HepG2 (cell line): Measurements from ENCODE around the gene CCDC197. TPM values are rescaled to one million over a fixed set of nuclear protein-coding genes. Genes with fewer than 3 reads are reported as not detected.

Source experiments
- ADNP ChIP-seq: sonication (generic); formaldehyde crosslinking; IDR thresholded peaks from 2 replicates; pipeline ENCODE4 v1.4.0; 2020; ENCODE audit warnings: missing genetic modification reagents
- ATF7 ChIP-seq, 2 experiments: fragments of 450-650 bp in 1 of 2; sonication (generic) in 1 of 2; formaldehyde crosslinking in 1 of 2; IDR thresholded peaks; 2 replicates each; pipeline versions ENCODE4 v1.4.0 to v1.6.1; 2016 to 2020; ENCODE audit warnings: antibody characterized with exemption in 1 of 2, mild to moderate bottlenecking in 1 of 2, missing genetic modification reagents in 1 of 2
- CAMTA2 ChIP-seq: sonication (generic); formaldehyde crosslinking; IDR thresholded peaks from 2 replicates; pipeline ENCODE4 v1.4.0; 2020; ENCODE audit warnings: mild to moderate bottlenecking, missing genetic modification reagents, borderline replicate concordance
- NCOA2 ChIP-seq: sonication (generic); formaldehyde crosslinking; IDR thresholded peaks from 2 replicates; pipeline ENCODE4 v1.8.0; 2022; ENCODE audit warnings: inconsistent platforms
- NR2F1 ChIP-seq, 2 experiments: fragments of 450-650 bp in 1 of 2; formaldehyde crosslinking in 1 of 2; IDR thresholded peaks; 2 replicates each; pipeline versions ENCODE4 v1.5.0 to v1.6.1; 2016 to 2020; ENCODE audit warnings: mild to moderate bottlenecking in 1 of 2, missing compliant biosample characterization in 1 of 2, missing genetic modification reagents in 1 of 2, moderate library complexity in 1 of 2
- PITX1 ChIP-seq: sonication (generic); formaldehyde crosslinking; IDR thresholded peaks from 2 replicates; pipeline ENCODE4 v1.5.1; 2020; ENCODE audit warnings: mild to moderate bottlenecking, missing genetic modification reagents
- RAD21 ChIP-seq: fragments of 450-650 bp; formaldehyde crosslinking; IDR thresholded peaks from 2 replicates; pipeline ENCODE4 v1.5.0; 2020; ENCODE audit warnings: mild to moderate bottlenecking
- SAP130 ChIP-seq: IDR thresholded peaks from 2 replicates; pipeline ENCODE4 v1.6.1; 2016; ENCODE audit warnings: low read depth
- ZEB1 ChIP-seq: IDR thresholded peaks from 2 replicates; pipeline ENCODE4 v1.6.1; 2012; ENCODE audit warnings: mild to moderate bottlenecking, low read depth, inconsistent platforms; ENCODE audit not compliant: insufficient replicate concordance
- ZNF331 ChIP-seq: sonication (generic); formaldehyde crosslinking; IDR thresholded peaks from 2 replicates; pipeline ENCODE4 v1.4.0; 2020; ENCODE audit warnings: missing genetic modification reagents
- ZNF337 ChIP-seq: sonication (generic); formaldehyde crosslinking; IDR thresholded peaks from 2 replicates; pipeline ENCODE4 v1.5.1; 2020; ENCODE audit warnings: missing genetic modification reagents, low read depth, mild to moderate bottlenecking, borderline replicate concordance
- ZNF383 ChIP-seq: sonication (generic); formaldehyde crosslinking; IDR thresholded peaks from 2 replicates; pipeline ENCODE4 v1.4.0; 2020; ENCODE audit warnings: missing genetic modification reagents, mild to moderate bottlenecking, borderline replicate concordance
- ZNF616 ChIP-seq: sonication (generic); formaldehyde crosslinking; IDR thresholded peaks from 2 replicates; pipeline ENCODE4 v1.5.0; 2020; ENCODE audit warnings: low read depth, mild to moderate bottlenecking, missing genetic modification reagents
- ZNF652 ChIP-seq: IDR thresholded peaks from 2 replicates; pipeline ENCODE4 v1.6.1; 2016; ENCODE audit warnings: low read depth, borderline replicate concordance
- ZNF724P ChIP-seq: sonication (generic); formaldehyde crosslinking; IDR thresholded peaks from 2 replicates; pipeline ENCODE4 v1.8.0; 2022; ENCODE audit warnings: missing genetic modification reagents, borderline replicate concordance
- ZSCAN25 ChIP-seq: sonication (generic); formaldehyde crosslinking; IDR thresholded peaks from 2 replicates; pipeline ENCODE4 v1.8.0; 2022; ENCODE audit warnings: mild to moderate bottlenecking, missing genetic modification reagents
- polyA plus RNA-seq, 8 experiments: library from polyadenylated mRNA; depleted of rRNA in 3 of 8; stranded (reverse) in 7 of 8; unstranded in 1 of 8; fragments of >200 nt; fragmentation: Illumina TruSeq in 4 of 8; extraction: Trizol in 4 of 8; gene quantifications; 2 replicates each; pipeline versions ENCODE4 v1.2.1 to v1.2.3, GENCODE V29; 2011 to 2016; ENCODE audit warnings: low read depth in 4 of 8, missing spikeins in 1 of 8, mixed read lengths in 1 of 8; ENCODE audit not compliant: insufficient read depth in 1 of 8
- total RNA-seq, 5 experiments: library from RNA; depleted of rRNA; stranded (reverse); fragments of >200 nt; fragmentation: Illumina TruSeq; extraction: Trizol; gene quantifications; 2 replicates each; pipeline ENCODE4 v1.2.3, GENCODE V29; 2016; ENCODE audit warnings: low read depth in 1 of 5
- TF ChIP-seq, protein P1 (sequence below), 2 experiments: sonication (generic) in 1 of 2; formaldehyde crosslinking in 1 of 2; IDR thresholded peaks; 2 replicates each; pipeline versions ENCODE4 v1.5.1 to v1.6.1; 2011 to 2020; ENCODE audit warnings: borderline replicate concordance in 1 of 2, low read depth in 1 of 2, low read length in 1 of 2, mild to moderate bottlenecking in 1 of 2, missing genetic modification reagents in 1 of 2, moderate library complexity in 1 of 2
- TF ChIP-seq, protein P2 (sequence below): sonication (generic); formaldehyde crosslinking; IDR thresholded peaks from 2 replicates; pipeline ENCODE4 v1.5.1; 2020; ENCODE audit warnings: mild to moderate bottlenecking, moderate library complexity, missing genetic modification reagents
- TF ChIP-seq, protein P3 (sequence below): sonication (generic); formaldehyde crosslinking; IDR thresholded peaks from 2 replicates; pipeline ENCODE4 v1.9.0; 2022; ENCODE audit warnings: missing genetic modification reagents, mild to moderate bottlenecking, borderline replicate concordance

The CCDC197 gene
- total and polyA plus RNA-seq, 2 of the 13 experiments (the other 11 are each of a cell fraction or from before 2014, with no cell fraction given) = 0.11 to 0.13 TPM

DNA sequence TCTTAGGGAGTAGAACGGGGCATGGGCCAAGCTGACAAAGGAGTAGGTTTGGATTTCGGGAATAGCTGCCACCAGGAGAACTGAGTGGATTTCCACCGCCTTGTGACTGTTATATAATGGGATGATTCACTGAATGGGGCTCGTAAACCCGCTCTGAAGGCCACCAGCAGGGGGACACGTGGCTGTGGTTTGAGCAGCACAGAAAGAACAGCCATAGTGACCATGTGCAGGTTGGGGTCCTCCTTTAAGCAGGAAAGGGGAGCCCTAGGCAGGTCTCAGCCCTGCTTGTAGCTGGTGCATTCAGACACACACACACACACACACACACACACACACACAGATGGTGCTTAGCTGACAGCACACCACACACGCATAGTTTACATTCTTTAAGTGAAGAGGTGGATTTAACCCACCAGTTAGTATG is 12.1 kb upstream of the CCDC197 start (continued):
- peak; percentile 58; the same call in 1 of the 2 replicates for TF ChIP-seq RAD21
- TF ChIP-seq ZNF652 (CRISPR knock-in tag) = no peak
- no peak for TF ChIP-seq ZNF724P
- TF ChIP-seq ATF7 (IDR thresholded peaks at IDR 0.05) = no peak
- no peak for TF ChIP-seq ATF7 (CRISPR knock-in tag; IDR thresholded peaks at IDR 0.05)
- TF ChIP-seq, protein P1, sequence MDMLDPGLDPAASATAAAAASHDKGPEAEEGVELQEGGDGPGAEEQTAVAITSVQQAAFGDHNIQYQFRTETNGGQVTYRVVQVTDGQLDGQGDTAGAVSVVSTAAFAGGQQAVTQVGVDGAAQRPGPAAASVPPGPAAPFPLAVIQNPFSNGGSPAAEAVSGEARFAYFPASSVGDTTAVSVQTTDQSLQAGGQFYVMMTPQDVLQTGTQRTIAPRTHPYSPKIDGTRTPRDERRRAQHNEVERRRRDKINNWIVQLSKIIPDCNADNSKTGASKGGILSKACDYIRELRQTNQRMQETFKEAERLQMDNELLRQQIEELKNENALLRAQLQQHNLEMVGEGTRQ (IDR thresholded peaks at IDR 0.05; ENCODE audit: low read depth, low read length) = no peak; the same call in 1 of the 2 replicates
- TF ChIP-seq, protein P1 (CRISPR knock-in tag; IDR thresholded peaks at IDR 0.05; ENCODE audit: borderline replicate concordance) = no peak; the same call in 1 of the 2 replicates
- no peak for TF ChIP-seq ZNF383
- 0 out of 2 replicates have a peak, but pooled peaks have one; percentile 56 for TF ChIP-seq ZSCAN25 (CRISPR knock-in tag)
- 0 out of 2 replicates have a peak, but pooled peaks have one; percentile 69 for TF ChIP-seq ZNF337 (CRISPR knock-in tag)
- TF ChIP-seq, protein P2, sequence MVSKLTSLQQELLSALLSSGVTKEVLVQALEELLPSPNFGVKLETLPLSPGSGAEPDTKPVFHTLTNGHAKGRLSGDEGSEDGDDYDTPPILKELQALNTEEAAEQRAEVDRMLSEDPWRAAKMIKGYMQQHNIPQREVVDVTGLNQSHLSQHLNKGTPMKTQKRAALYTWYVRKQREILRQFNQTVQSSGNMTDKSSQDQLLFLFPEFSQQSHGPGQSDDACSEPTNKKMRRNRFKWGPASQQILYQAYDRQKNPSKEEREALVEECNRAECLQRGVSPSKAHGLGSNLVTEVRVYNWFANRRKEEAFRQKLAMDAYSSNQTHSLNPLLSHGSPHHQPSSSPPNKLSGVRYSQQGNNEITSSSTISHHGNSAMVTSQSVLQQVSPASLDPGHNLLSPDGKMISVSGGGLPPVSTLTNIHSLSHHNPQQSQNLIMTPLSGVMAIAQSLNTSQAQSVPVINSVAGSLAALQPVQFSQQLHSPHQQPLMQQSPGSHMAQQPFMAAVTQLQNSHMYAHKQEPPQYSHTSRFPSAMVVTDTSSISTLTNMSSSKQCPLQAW (CRISPR knock-in tag) = 0 out of 2 replicates have a peak, but pooled peaks have one; percentile 62
- TF ChIP-seq ZEB1 = no peak
- TF ChIP-seq ZNF331 (CRISPR knock-in tag) = peak; percentile 83; the same call in 1 of the 2 replicates
- peak; percentile 57 for TF ChIP-seq SAP130 (CRISPR knock-in tag)
- no peak for TF ChIP-seq ADNP
- TF ChIP-seq, protein P3, sequence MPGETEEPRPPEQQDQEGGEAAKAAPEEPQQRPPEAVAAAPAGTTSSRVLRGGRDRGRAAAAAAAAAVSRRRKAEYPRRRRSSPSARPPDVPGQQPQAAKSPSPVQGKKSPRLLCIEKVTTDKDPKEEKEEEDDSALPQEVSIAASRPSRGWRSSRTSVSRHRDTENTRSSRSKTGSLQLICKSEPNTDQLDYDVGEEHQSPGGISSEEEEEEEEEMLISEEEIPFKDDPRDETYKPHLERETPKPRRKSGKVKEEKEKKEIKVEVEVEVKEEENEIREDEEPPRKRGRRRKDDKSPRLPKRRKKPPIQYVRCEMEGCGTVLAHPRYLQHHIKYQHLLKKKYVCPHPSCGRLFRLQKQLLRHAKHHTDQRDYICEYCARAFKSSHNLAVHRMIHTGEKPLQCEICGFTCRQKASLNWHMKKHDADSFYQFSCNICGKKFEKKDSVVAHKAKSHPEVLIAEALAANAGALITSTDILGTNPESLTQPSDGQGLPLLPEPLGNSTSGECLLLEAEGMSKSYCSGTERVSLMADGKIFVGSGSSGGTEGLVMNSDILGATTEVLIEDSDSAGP (CRISPR knock-in tag) = peak; percentile 46; the same call in 1 of the 2 replicates
- TF ChIP-seq ZNF616 (CRISPR knock-in tag) = no peak
- no peak for TF ChIP-seq NCOA2
- peak; percentile 42; the same call in 1 of the 2 replicates for TF ChIP-seq PITX1 (CRISPR knock-in tag)
- no peak for TF ChIP-seq NR2F1 (CRISPR knock-in tag; IDR thresholded peaks at IDR 0.05)
- no peak for TF ChIP-seq CAMTA2 (CRISPR knock-in tag)
